NCI-H1930 (cell line): ENCODE results near the gene SMIM38.
"Not testable (repeated sequence)": the region's sequence is repeated elsewhere in the genome, so short reads cannot be mapped to it uniquely, and the experiment has no call there.

ENCODE experiments used
- DNase-seq, 2 experiments: peaks; one replicate each; lab custom pipeline; 2025; lab: John Stamatoyannopoulos, UW

SMIM38 gene

DNA sequence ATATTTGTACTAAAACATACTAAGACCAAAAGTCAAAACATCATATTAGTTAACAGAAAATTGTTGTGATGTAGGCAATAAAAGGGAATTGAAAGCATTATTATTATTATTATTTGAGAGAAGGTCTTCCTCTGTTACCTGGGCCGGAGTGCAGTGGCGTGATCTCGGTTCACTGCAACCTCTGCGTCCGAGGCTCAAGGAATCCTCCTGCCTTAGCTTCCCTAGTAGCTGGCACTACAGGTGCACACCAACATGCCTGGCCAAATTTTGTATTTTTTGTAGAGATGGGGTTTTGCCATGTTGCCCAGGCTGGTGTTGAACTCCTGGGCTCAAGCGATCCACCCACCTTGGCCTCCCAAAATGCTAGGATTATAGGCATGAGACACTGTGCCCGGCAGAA is 15.6 kb upstream of the SMIM38 start:
- DNase-seq = not testable (repeated sequence)

- no peak for DNase-seq
Observed at GRCh38 chr11:69140635-69141034, 15.1 kb upstream of the SMIM38 start.

- no peak for DNase-seq
Observed at GRCh38 chr11:69141742-69142141, 14.0 kb upstream of the SMIM38 start.

DNA sequence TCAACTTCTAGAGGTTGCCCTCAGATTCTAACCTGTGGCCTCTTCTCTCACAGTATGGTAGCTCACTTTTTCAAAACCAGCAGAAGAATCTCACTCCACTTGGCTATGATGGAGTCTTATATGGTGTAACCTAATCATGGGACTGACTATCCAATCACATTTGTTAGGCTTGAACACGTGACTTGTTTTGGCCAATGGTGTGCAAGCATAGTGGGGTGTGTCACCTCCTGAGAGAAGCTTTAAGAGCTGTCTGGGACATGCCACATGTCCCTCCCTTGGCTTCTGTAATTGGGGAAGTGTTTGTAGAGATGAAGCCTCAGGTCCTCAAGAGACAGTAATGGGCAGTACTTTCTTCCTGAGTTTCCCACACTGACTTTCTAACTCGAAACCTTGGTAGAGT is 12.8 kb upstream of the SMIM38 start:
- DNase-seq = no peak

GRCh38 chr11:69144316-69145049 is 11.3 kb upstream of the SMIM38 start:
- DNase-seq = no peak

DNA sequence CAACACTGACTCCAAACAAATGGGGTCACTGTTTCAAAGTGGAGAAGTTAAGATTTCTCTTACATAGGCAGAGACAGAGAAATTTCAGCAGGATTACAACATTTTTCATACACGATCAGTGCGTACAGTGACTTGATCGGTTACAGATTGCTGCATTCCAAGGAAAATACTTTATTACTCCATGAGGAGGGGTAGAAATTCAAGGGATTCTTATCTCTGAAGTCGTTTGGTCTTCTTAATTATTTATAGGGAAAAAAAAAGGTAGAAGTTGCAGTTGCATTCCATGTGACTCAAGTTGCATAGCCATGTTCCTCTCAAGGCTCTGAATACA is 10.7 kb upstream of the SMIM38 start:
- no peak for DNase-seq

- DNase-seq = no peak
Observed at GRCh38 chr11:69148377-69148762, 7.4 kb upstream of the SMIM38 start.

GRCh38 chr11:69148806-69149205 is 6.9 kb upstream of the SMIM38 start:
- DNase-seq = no peak

GRCh38 chr11:69149338-69150045 is 6.2 kb upstream of the SMIM38 start:
- DNase-seq = not testable (repeated sequence)

DNA sequence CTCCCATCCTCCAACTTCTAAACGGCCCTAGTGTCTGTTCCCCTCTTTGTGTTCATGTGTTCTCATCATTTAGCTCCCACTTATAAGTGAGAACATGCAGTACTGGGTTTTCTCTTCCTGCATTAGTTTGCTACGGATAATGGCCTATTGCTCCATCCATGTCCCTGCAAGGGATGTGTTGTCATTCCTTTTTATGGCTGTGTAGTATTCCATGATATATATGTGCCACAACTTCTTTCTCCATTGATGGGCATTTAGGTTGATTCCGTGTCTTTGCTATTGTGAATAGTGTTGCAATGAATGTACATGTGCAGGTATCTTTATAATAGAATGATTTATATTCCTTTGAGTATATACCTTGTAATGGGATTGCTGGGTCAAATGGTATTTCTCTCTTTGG is 5.6 kb upstream of the SMIM38 start:
- DNase-seq = no peak

GRCh38 chr11:69151836-69152235 is 3.9 kb upstream of the SMIM38 start:
- DNase-seq = no peak

DNA sequence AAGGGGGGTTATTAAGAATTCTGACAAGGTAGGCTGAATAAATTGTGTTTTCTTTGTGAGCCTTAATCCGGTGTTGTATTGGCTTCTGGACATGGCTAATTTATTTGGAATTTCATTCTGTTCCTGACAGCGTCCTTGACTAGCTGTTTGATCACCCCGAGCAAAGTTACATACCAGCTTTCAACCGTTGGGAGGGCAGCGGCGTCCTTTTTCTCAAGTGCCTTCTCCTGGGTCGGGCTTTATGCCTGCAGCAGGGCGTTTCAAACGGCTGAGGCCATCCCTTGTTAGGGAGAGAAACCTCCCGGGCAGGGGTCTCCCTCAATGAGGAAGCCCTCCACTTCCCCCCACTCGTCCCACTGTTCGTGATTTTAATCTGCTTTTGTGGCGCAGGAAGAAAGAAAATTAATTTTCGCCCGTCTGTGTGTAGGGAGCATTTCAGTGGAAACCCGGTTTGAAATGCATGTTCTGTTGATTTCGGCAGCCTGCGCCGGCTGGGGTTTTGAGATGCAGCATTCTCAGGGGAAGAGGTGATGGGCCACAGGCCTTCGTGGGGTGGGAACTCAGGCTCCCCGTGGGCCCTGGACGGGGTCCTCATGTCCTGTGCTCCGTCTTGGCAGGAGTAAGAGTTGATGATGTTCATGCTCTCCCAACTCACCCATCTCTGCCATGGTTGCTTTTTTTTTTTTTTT is 2.9 kb upstream of the SMIM38 start:
- no peak for DNase-seq

DNA sequence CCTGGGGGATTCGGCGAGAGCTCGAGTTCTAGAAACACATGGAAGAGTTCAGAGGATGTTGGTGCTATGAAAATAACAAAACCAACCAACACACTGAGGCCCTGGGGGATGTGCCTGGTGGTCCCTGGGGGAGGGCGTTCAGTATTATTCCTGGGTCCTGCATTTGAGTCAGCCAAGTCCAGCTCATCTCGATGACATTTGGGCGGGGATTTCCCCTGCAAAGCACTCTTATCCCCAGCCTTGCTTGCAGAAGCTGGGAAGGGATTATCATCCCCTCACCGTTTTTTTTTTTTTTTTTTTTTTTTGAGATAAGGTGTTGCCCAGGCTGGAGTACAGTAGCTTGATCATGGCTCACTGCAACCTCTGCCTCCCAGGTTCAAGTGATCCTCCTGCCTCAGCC is 2.1 kb upstream of the SMIM38 start:
- DNase-seq = no peak

DNA sequence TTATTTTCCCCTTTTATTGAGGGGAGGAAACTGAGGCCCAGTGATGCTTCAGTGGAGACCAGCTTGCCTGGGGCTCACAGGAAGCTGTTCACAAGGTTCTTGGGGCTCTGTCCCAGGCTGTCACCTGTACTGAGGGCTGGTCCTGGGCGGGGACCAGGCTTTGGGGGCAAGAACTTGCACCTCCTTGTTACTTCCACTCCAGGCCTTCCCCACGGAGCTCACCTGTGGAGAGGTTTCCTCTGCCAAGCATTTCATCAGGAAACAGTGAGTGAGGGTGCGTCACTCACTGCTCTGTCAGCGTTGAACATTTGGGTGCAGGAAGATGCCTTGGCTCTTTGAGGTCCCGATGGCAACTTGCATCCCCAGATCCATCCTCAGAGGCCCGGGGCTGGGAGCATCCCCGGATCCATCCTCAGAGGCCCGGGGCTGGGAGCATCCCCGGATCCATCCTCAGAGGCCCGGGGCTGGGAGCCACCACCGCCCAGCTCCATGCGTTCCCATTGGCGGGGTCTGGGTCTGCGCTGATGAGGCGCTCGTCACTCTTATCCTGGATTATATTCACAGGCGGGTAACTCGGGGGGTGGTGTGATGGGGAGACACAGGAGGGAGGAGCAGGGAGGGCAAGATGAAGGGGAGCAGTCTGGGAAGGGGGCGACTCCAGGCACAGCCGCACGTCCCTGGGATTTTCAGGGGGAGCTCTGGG is 1.4 kb upstream of the SMIM38 start:
- DNase-seq = no peak

- no peak for DNase-seq
Observed at GRCh38 chr11:69154938-69155301, 815 bp upstream of the SMIM38 start.

DNA sequence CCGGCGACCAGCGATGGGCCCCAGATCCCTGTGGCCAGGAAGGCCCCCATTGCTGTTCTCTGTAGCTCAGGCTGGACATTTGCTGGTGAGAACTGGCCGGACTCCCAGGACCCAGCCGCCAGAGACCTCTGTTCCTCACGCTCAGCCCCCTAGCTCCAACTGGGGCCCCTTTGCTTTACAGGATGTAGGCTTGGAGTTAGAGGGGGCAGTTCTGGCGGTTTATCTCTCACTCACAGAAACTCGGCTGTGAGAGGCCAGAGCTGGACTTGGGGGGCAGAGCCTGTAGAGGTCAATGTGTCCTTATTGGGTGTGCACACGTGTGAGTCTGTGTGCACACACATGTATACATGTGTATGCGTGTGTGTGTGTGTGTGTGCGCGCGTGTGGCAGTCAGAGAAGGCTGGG is 502 bp downstream of the SMIM38 start:
- no peak for DNase-seq

GRCh38 chr11:69156673-69157155 is 979 bp downstream of the SMIM38 start:
- no peak for DNase-seq

GRCh38 chr11:69157156-69157821 is 1.6 kb downstream of the SMIM38 start:
- DNase-seq = no peak

DNA sequence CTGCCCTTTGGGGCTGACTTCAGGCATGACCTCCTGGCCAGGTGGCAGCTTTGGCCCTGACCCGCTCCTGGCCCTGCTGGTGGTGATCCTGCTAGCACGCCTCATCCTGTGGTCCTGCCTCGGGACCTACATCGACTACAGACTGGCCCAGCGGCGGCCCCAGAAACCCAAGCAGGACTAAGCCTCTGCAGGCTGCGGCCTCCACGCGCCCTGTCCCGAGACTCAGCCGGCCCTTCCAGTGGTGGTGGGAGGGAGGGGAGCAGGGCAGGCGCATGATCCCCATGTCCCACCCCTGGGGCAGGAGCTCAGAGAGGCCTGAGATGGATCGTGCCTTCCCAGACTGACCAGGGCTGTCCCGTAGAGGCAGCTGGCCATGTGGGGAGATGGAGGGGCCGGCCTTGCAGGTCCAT is 2.1 kb downstream of the SMIM38 start:
- no peak for DNase-seq

DNA sequence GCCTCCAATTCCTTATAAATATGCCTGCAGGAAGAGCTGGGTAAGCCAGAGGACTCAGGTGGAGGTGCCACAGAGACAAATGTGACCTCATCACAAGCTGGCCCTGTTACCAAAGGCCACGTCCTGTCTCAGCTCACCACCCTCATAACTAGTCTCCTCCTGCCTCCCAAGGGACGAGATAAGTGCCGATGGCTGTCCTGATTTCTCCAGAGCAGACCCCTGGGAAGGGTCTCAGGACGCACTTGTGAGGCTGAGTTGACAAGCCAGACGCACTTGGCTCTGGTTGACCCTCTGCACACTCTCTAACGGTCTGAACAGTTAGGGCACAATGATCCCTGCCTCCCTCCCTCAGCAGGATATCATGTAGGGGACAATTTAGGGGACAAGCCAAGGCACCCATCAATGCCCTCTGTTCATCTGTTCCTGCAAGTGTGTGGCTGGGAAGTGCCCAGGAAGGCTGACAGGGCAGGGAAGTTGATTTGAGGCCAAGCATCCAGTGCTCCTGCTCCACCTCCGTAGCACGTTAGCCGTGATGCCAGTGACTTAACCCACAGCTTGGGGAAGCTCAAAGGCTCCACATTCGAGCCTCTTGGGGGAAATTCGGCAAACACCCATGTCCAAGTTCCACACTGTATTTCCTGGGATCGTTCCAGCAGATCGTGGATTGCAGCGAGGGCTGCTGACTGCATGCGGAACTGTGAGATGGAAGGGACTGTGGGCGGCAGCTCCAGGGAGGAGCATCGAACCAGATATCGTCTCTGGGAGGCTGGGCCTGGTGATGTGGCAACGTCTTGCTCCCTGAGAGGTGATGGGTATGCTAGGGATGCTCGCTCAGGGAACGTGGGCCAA is 2.8 kb downstream of the SMIM38 start:
- DNase-seq = no peak
